IPS-18a (cell line): Measurements from ENCODE around the gene ABCC6.

ENCODE experiments used
- H3K27ac ChIP-seq: one replicate; pipeline ENCODE4 v1.5.1; 2013; ENCODE audit warnings: low read length
- H3K27me3 ChIP-seq: one replicate; pipeline ENCODE4 v1.6.1; 2013; ENCODE audit warnings: mild to moderate bottlenecking, low read length; ENCODE audit not compliant: control insufficient read depth, insufficient read depth
- H3K36me3 ChIP-seq: one replicate; pipeline ENCODE4 v1.6.1; 2013; ENCODE audit warnings: low read depth, low read length; ENCODE audit not compliant: control insufficient read depth
- H3K4me1 ChIP-seq: one replicate; pipeline ENCODE4 v1.6.1; 2013; ENCODE audit warnings: low read depth, low read length; ENCODE audit not compliant: control insufficient read depth
- H3K4me3 ChIP-seq: one replicate; pipeline ENCODE4 v1.5.1; 2013; ENCODE audit warnings: low read length
- H3K9ac ChIP-seq: one replicate; pipeline ENCODE4 v1.6.1; 2013; ENCODE audit warnings: mild to moderate bottlenecking, low read length, moderate library complexity
- H3K9me3 ChIP-seq: one replicate; pipeline ENCODE4 v1.6.1; 2013; ENCODE audit warnings: low read depth, low read length; ENCODE audit not compliant: control insufficient read depth

ABCC6 gene

GRCh38 chr16:16145286-16145685 is 78.0 kb downstream of the ABCC6 start:
- H3K4me3 ChIP-seq = no peak overlapping the region
- no peaks in the 10 kb centered on the region for H3K9me3 ChIP-seq
- H3K36me3 ChIP-seq = peaks cover 31% of the 10 kb centered on the region
- no peak overlapping the region for H3K9ac ChIP-seq
- peaks cover 6% of the 10 kb centered on the region for H3K4me1 ChIP-seq
- no peaks in the 10 kb centered on the region for H3K27me3 ChIP-seq
- H3K27ac ChIP-seq = no peak overlapping the region

DNA sequence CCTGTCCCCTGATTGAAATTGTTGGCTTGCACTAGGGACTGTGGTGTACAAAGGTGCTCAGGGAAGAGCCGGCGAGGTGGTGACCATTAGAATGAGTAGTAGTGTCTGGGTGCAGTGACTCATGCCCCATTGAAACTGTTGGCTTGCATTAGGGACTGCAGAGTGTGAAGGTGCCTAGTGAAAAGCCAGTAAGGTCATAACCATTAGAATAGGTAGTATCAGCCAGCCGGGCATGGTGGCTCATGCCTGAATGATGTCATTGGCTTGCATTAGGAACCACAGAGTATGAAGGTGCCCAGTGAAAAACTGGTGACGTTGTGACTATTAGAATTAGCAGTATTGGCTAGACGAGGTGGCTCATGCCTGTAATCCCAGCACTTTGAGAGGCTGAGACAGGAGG is 78.9 kb downstream of the ABCC6 start:
- Histone ChIP-seq H3K4me1 (peaks cover 6% of the 10 kb centered on the region), H3K27ac (no peak overlapping the region), H3K27me3 (no peaks in the 10 kb centered on the region), H3K36me3 (peaks cover 38% of the 10 kb centered on the region), H3K9ac (no peak overlapping the region), H3K4me3 (no peak overlapping the region), H3K9me3 (no peaks in the 10 kb centered on the region)

DNA sequence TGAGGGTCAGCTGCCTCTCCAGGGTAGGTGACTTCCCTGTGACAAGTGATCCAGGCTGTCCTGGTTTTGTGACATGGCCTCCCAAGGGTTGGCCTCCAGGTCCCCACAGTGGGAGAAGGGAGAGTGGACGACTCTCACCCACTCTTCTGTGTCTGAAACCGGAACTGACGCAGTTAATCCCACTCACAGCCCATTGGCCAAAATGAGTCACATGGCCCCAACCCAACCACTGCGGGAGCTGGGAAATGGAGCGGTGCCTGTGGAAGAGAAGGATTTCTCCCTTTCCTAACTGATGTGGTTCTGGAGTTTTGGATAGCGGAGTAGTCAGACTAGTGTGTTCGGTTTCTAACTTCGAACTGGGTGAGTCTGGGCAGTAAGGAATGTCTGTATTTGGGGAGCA is 79.4 kb downstream of the ABCC6 start:
- Histone ChIP-seq H3K27me3 (no peaks in the 10 kb centered on the region), H3K27ac (no peak overlapping the region), H3K9me3 (no peaks in the 10 kb centered on the region), H3K9ac (no peak overlapping the region), H3K4me1 (peaks cover 6% of the 10 kb centered on the region), H3K36me3 (peaks cover 41% of the 10 kb centered on the region), H3K4me3 (no peak overlapping the region)

DNA sequence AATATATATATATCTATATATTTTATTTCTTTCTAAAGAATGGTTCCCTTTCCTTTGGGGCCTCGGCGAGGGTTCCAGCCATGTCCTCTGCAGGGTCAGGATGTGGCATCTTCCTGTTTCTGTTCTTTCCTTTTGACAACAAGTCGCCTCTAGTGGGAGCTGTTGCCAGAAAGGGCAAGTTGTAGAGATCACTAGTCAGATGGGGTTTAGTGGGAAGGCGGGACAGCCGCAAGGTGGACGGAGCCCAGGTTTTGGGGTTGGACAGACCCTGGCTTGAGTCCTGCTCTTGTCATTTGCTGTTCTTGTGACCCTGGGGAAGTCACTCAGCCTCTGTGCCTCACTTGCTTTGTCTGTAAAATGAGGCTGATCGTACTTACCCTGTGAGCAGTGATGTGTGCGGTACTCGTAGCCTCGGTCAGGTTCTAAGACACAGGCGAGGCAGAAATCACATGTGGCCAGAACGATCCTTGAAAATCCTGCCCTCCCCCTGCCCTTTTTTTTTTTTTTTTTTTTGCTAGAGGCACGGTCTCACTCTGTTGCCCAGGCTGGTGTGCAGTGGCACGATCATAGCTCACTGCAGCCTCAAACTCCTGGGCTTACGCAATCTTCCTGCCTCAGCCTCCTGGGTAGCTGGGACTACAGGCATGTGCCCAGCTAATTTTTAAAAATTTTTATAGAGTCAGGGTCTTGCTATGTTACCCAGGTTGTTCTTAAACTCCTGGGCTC is 80.1 kb downstream of the ABCC6 start:
- Histone ChIP-seq H3K9ac (no peak overlapping the region), H3K4me3 (no peak overlapping the region), H3K4me1 (peaks cover 6% of the 10 kb centered on the region), H3K36me3 (peaks cover 48% of the 10 kb centered on the region), H3K27ac (no peak overlapping the region), H3K27me3 (no peaks in the 10 kb centered on the region), H3K9me3 (no peaks in the 10 kb centered on the region)

- H3K9me3 ChIP-seq = no peaks in the 10 kb centered on the region
- no peak overlapping the region for H3K4me3 ChIP-seq
- no peaks in the 10 kb centered on the region for H3K27me3 ChIP-seq
- no peak overlapping the region for H3K9ac ChIP-seq
- H3K27ac ChIP-seq = no peak overlapping the region
- peaks cover 6% of the 10 kb centered on the region for H3K4me1 ChIP-seq
- peaks cover 57% of the 10 kb centered on the region for H3K36me3 ChIP-seq
These were observed 81.4 kb downstream of the ABCC6 start for GRCh38 chr16:16141784-16142396.

GRCh38 chr16:16141141-16141540 is 82.2 kb downstream of the ABCC6 start:
- Histone ChIP-seq H3K27ac (no peak overlapping the region), H3K9me3 (no peaks in the 10 kb centered on the region), H3K4me3 (no peak overlapping the region), H3K36me3 (peaks cover 65% of the 10 kb centered on the region), H3K27me3 (no peaks in the 10 kb centered on the region), H3K9ac (no peak overlapping the region), H3K4me1 (peaks cover 6% of the 10 kb centered on the region)

DNA sequence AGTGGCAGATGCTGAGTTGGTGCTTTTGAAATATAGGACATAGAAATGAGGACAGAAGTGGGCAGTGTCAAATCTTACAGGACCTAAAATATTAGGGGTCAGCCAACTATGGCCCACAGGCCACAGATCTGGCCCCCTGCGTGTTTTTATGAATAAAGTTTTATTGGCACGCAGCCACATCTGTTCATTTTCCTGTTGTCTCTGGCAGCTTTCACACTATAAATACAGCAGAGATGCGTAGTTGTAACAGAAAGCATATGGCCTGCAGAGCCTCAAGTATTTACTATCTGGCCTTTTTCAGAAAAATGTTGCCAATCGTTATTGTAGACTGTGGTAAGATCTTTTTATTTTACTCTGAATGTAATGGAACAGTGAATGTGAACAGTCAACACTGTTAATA is 82.8 kb downstream of the ABCC6 start:
- peaks cover 71% of the 10 kb centered on the region for H3K36me3 ChIP-seq
- no peak overlapping the region for H3K4me3 ChIP-seq
- H3K4me1 ChIP-seq = peaks cover 6% of the 10 kb centered on the region
- H3K27me3 ChIP-seq = no peaks in the 10 kb centered on the region
- no peak overlapping the region for H3K9ac ChIP-seq
- no peaks in the 10 kb centered on the region for H3K9me3 ChIP-seq
- H3K27ac ChIP-seq = no peak overlapping the region

GRCh38 chr16:16139806-16140205 is 83.5 kb downstream of the ABCC6 start:
- Histone ChIP-seq H3K36me3 (peaks cover 75% of the 10 kb centered on the region), H3K27me3 (no peaks in the 10 kb centered on the region), H3K27ac (no peak overlapping the region), H3K4me1 (peaks cover 6% of the 10 kb centered on the region), H3K9ac (no peak overlapping the region), H3K4me3 (no peak overlapping the region), H3K9me3 (no peaks in the 10 kb centered on the region)

DNA sequence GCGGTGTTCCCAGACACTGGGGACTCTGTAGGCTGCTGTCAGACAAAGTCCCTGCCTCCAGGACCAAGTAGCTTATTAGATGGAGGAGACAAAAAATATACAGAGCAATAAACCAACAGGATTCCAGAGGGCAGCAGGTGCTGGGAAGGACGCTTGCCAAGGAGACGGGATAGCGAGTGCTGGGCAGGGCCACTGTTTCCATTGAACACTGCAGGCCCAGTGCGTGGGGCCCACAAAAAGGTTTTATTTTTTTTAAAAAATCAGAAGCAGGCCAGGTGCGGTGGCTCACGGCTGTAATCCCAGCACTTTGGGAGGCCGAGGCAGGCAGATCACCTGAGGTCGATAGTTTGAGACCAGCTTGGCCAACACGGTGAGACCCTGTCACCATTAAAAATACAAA is 84.2 kb downstream of the ABCC6 start:
- no peaks in the 10 kb centered on the region for H3K9me3 ChIP-seq
- H3K36me3 ChIP-seq = peaks cover 73% of the 10 kb centered on the region
- H3K4me1 ChIP-seq = peaks cover 6% of the 10 kb centered on the region
- H3K27ac ChIP-seq = no peak overlapping the region
- H3K27me3 ChIP-seq = no peaks in the 10 kb centered on the region
- no peak overlapping the region for H3K4me3 ChIP-seq
- no peak overlapping the region for H3K9ac ChIP-seq

DNA sequence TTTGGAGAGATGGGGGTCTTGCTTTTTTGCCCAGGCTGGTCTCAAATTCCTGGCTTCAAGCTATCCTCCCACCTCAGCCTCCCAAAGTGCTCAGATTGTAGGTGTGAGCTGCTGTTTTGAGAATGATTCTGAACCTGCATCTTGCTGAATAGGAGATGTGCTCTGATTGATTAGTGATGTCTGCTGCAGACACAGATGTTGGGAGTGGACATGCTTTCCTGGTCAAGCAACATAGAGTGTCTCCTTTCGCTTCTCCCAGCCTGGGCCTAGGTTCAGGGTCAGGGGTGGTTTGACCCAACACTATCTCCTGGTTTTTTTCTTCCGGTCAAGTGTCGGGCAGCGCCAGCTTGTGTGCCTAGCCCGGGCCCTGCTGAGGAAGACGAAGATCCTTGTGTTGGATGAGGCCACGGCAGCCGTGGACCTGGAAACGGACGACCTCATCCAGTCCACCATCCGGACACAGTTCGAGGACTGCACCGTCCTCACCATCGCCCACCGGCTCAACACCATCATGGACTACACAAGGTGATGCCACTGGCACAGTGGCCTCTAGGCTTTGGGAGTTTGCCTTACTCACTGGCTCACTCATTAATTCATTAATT is 85.2 kb downstream of the ABCC6 start:
- peaks cover 75% of the 10 kb centered on the region for H3K36me3 ChIP-seq
- H3K4me1 ChIP-seq = peaks cover 6% of the 10 kb centered on the region
- no peak overlapping the region for H3K9ac ChIP-seq
- H3K4me3 ChIP-seq = no peak overlapping the region
- no peak overlapping the region for H3K27ac ChIP-seq
- no peaks in the 10 kb centered on the region for H3K27me3 ChIP-seq
- no peaks in the 10 kb centered on the region for H3K9me3 ChIP-seq

DNA sequence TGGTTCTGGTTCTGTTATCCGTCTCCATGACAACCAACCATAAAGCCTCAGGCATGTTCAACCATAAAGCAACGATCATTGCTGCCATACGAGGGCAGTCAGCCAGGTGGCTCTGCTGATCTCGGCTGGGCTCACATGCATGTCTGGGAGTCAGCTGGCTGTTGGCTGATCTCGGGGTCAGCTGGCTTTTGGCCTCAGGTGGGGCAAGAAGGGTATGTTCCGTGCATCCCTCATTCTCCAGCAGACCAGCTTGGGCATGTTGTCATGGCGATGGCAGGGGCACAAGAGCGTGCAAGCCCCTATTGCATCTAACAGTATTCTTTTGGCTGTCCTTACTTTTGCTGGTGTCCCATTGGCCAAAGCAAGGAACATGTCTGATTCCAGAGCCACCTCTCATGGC is 86.2 kb downstream of the ABCC6 start:
- Histone ChIP-seq H3K9me3 (no peaks in the 10 kb centered on the region), H3K9ac (no peak overlapping the region), H3K4me3 (no peak overlapping the region), H3K27me3 (no peaks in the 10 kb centered on the region), H3K36me3 (peaks cover 77% of the 10 kb centered on the region), H3K4me1 (peaks cover under 1% of the 10 kb centered on the region), H3K27ac (no peak overlapping the region)

DNA sequence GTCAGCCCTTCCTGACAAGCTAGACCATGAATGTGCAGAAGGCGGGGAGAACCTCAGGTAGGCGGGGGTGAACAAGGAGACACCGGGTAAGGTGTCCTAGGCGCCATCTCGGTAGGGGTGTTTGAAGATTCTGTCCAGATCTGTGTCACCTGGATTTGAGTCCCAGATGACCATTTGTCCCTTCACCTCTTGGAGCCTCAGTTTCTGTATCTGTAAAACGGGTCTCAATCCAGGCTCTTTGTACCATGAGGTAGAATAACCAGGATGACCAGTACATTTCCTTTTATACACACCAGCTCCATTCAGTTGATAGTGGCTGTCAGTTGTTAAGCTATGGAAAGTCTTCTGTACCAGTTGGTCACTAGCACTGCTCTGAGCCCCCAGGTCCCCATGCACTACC is 86.7 kb downstream of the ABCC6 start:
- Histone ChIP-seq H3K9me3 (no peaks in the 10 kb centered on the region), H3K27ac (no peak overlapping the region), H3K4me1 (no peaks in the 10 kb centered on the region), H3K36me3 (peaks cover 77% of the 10 kb centered on the region), H3K9ac (no peak overlapping the region), H3K4me3 (no peak overlapping the region), H3K27me3 (no peaks in the 10 kb centered on the region)
